Myocyte (in vitro differentiated cells): ENCODE measurements around the gene CMSS1. TPM values are rescaled to one million over a fixed set of nuclear protein-coding genes. Genes with fewer than 3 reads are reported as not detected.
"Not testable (repeated sequence)": the region's sequence is repeated elsewhere in the genome, so short reads cannot be mapped to it uniquely, and the experiment has no call there.

Experiments used
- DNase-seq: peaks from one replicate; pipeline ENCODE4 v3.0.0-alpha.2; 2012; ENCODE audit warnings: low read depth
- total RNA-seq: library from RNA; depleted of rRNA; stranded (reverse); fragments of >200 nt; gene quantifications from 2 replicates; pipeline ENCODE4 v1.2.3, GENCODE V29; 2014

The CMSS1 gene
- total RNA-seq, 1 donor from 2014 or later = 27.2 TPM

GRCh38 chr3:100076731-100077529 is 259.3 kb downstream of the CMSS1 start:
- DNase-seq = no peak

- DNase-seq = no peak
Observed at GRCh38 chr3:100079328-100079727, 261.7 kb downstream of the CMSS1 start.

- no peak for DNase-seq
Observed at GRCh38 chr3:100080573-100080972, 262.9 kb downstream of the CMSS1 start.

GRCh38 chr3:100081311-100081710 is 263.6 kb downstream of the CMSS1 start:
- no peak for DNase-seq

GRCh38 chr3:100081986-100082692 is 264.5 kb downstream of the CMSS1 start:
- no peak for DNase-seq

GRCh38 chr3:100082714-100083113 is 265.1 kb downstream of the CMSS1 start:
- no peak for DNase-seq

- DNase-seq = no peak
Observed at GRCh38 chr3:100083209-100083608, 265.5 kb downstream of the CMSS1 start.

GRCh38 chr3:100084100-100084806 is 266.6 kb downstream of the CMSS1 start:
- DNase-seq = no peak

- no peak for DNase-seq
Observed at GRCh38 chr3:100086401-100086800, 268.7 kb downstream of the CMSS1 start.

- peak; percentile 81 for DNase-seq
Observed at GRCh38 chr3:100087198-100087597, 269.5 kb downstream of the CMSS1 start.

GRCh38 chr3:100088735-100089368 is 271.2 kb downstream of the CMSS1 start:
- no peak for DNase-seq

- DNase-seq = no peak
Observed at GRCh38 chr3:100089812-100090668, 272.4 kb downstream of the CMSS1 start.

GRCh38 chr3:100090669-100091005 is 273.0 kb downstream of the CMSS1 start:
- DNase-seq = no peak

- DNase-seq = no peak
Observed at GRCh38 chr3:100093831-100094230, 276.2 kb downstream of the CMSS1 start.

- not testable (repeated sequence) for DNase-seq
Observed at GRCh38 chr3:100096286-100096685, 278.6 kb downstream of the CMSS1 start.

GRCh38 chr3:100096866-100097265 is 279.2 kb downstream of the CMSS1 start:
- no peak for DNase-seq

GRCh38 chr3:100097919-100098783 is 280.5 kb downstream of the CMSS1 start:
- DNase-seq = no peak

- no peak for DNase-seq
Observed at GRCh38 chr3:100098784-100099070, 281.1 kb downstream of the CMSS1 start.

- DNase-seq = peak; percentile 45
Observed at GRCh38 chr3:100099621-100100020, 282.0 kb downstream of the CMSS1 start.

- no peak for DNase-seq
Observed at GRCh38 chr3:100100425-100100824, 282.8 kb downstream of the CMSS1 start.
